Measurements from ENCODE around the gene HIF3A.

DNA sequence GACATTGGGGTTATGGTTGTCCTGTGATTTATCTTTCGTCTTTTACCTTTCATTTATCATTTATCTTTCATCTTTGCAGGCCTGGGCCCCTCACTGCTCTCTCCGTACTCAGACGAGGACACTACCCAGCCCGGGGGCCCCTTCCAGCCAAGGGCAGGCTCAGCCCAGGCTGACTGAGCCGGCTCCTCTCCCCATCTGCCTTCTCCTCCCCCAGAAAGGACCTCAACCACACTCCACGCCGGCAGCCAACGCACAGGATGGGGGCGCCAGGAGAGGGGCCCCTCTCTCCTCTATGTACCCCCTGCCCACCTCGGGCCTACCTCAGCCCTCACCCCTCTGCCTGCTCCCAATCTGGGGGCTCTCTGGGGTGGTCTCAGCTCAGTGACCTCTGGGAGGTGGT is 42.6 kb downstream of the HIF3A start:
- TF ChIP-seq POLR2AphosphoS5 (IDR thresholded peaks at IDR 0.05; ENCODE audit: borderline replicate concordance, low read depth, low read length) (no peak), EZH2 (IDR thresholded peaks at IDR 0.05) (no peak), FOXP2 (optimal IDR thresholded peaks at IDR 0.05; ENCODE audit: control extremely low read depth, extremely low read length, insufficient read depth) (no peak)

Data from SK-N-MC (cell line).